B cell (primary cell): Measurements from ENCODE around the gene RPP25L.

Experiments
- CTCF ChIP-seq: fragments of 200-600 bp; IDR thresholded peaks from one replicate; pipeline ENCODE4 v1.8.0; 2022; ENCODE audit warnings: antibody characterized with exemption, mild to moderate bottlenecking
- EZH2 ChIP-seq: IDR thresholded peaks from 2 replicates; pipeline ENCODE4 v1.6.1; 2012; ENCODE audit warnings: borderline replicate concordance, low read depth, mild to moderate bottlenecking, moderate library complexity, low read length; ENCODE audit not compliant: insufficient read depth, poor library complexity, severe bottlenecking

- TF ChIP-seq EZH2 (no peak), CTCF (no peak)
Observed at GRCh38 chr9:34574571-34574970, 37.3 kb downstream of the RPP25L start.
